A549 (cell line): ENCODE measurements around the gene CCNYL1. TPM values are rescaled to one million over a fixed set of nuclear protein-coding genes. Genes with fewer than 3 reads are reported as not detected.

Experiments used
- BHLHE40 ChIP-seq: IDR thresholded peaks from 2 replicates; pipeline ENCODE4 v1.6.1; 2012; ENCODE audit warnings: low read depth, low read length, inconsistent platforms
- CBX2 ChIP-seq: fragments of 200-600 bp; sonication (generic); IDR thresholded peaks from 2 replicates; pipeline ENCODE4 v1.6.1; 2016; ENCODE audit warnings: low read depth, mild to moderate bottlenecking, borderline replicate concordance
- CBX8 ChIP-seq: fragments of 200-600 bp; sonication (generic); IDR thresholded peaks from 2 replicates; pipeline ENCODE4 v1.6.1; 2016
- EHF ChIP-seq: fragments of 250-450 bp; sonication (Bioruptor Pico); IDR thresholded peaks from 2 replicates; pipeline ENCODE4 v1.5.0; 2020; ENCODE audit warnings: mild to moderate bottlenecking
- EHMT2 ChIP-seq: fragments of 200-600 bp; sonication (generic); IDR thresholded peaks from 2 replicates; pipeline ENCODE4 v1.6.1; 2016; ENCODE audit warnings: antibody characterized with exemption, low read depth, mild to moderate bottlenecking, moderate library complexity
- FOSB ChIP-seq: fragments of 250-450 bp; sonication (Bioruptor Pico); IDR thresholded peaks from 2 replicates; pipeline ENCODE4 v1.5.0; 2020; ENCODE audit warnings: mild to moderate bottlenecking, moderate library complexity
- HDAC2 ChIP-seq: fragments of 200-600 bp; sonication (generic); IDR thresholded peaks from 2 replicates; pipeline ENCODE4 v1.6.1; 2016
- HEYL ChIP-seq: fragments of 250-450 bp; sonication (Bioruptor Pico); IDR thresholded peaks from 2 replicates; pipeline ENCODE4 v1.8.0; 2021; ENCODE audit warnings: mild to moderate bottlenecking, moderate library complexity
- HOXA7 ChIP-seq: fragments of 250-450 bp; sonication (Bioruptor Pico); IDR thresholded peaks from 2 replicates; pipeline ENCODE4 v1.5.0; 2020; ENCODE audit warnings: mild to moderate bottlenecking, moderate library complexity
- KDM1A ChIP-seq: fragments of 200-600 bp; sonication (generic); IDR thresholded peaks from 2 replicates; pipeline ENCODE4 v1.6.1; 2016; ENCODE audit warnings: low read depth, mild to moderate bottlenecking
- KDM5A ChIP-seq: fragments of 200-600 bp; sonication (generic); IDR thresholded peaks from 2 replicates; pipeline ENCODE4 v1.6.1; 2016; ENCODE audit warnings: antibody characterized with exemption, mild to moderate bottlenecking
- MAFK ChIP-seq: fragments of 450-650 bp; IDR thresholded peaks from 2 replicates; pipeline ENCODE4 v1.6.1; 2014; ENCODE audit not compliant: partially characterized antibody
- MAZ ChIP-seq: fragments of 150-350 bp; IDR thresholded peaks from 2 replicates; pipeline ENCODE4 v1.6.1; 2014; ENCODE audit warnings: antibody characterized with exemption, low read depth, low read length, borderline replicate concordance
- MYC ChIP-seq: IDR thresholded peaks from 2 replicates; pipeline ENCODE4 v1.6.1; 2012; ENCODE audit warnings: mild to moderate bottlenecking, inconsistent platforms, low read length, improper control_type of control experiment, borderline replicate concordance
- NFE2L2 ChIP-seq: fragments of 150-350 bp; conservative IDR thresholded peaks from 2 replicates; pipeline ENCODE4 v1.6.1; 2014; ENCODE audit warnings: low read length
- NPAS2 ChIP-seq: fragments of 250-450 bp; sonication (Bioruptor Pico); IDR thresholded peaks from 2 replicates; pipeline ENCODE4 v1.8.0; 2022; ENCODE audit warnings: mild to moderate bottlenecking, moderate library complexity, borderline replicate concordance
- PHF8 ChIP-seq: fragments of 200-600 bp; sonication (generic); IDR thresholded peaks from 2 replicates; pipeline ENCODE4 v1.6.1; 2016; ENCODE audit warnings: low read depth, mild to moderate bottlenecking, antibody characterized with exemption, moderate library complexity, borderline replicate concordance
- POLR2A ChIP-seq: IDR thresholded peaks from 2 replicates; pipeline ENCODE4 v1.6.1; 2012; ENCODE audit warnings: mild to moderate bottlenecking, low read length
- RAD21 ChIP-seq, 2 experiments: fragments of >200 bp in 1 of 2; sonication (Bioruptor Twin) in 1 of 2; formaldehyde crosslinking in 1 of 2; IDR thresholded peaks in 1 of 2; conservative IDR thresholded peaks in 1 of 2; 2 replicates in 1 of 2; 3 replicates in 1 of 2; pipeline ENCODE4 v1.6.1; 2012 to 2018; ENCODE audit warnings: inconsistent platforms in 1 of 2
- RARB ChIP-seq: fragments of 250-450 bp; sonication (Bioruptor Pico); IDR thresholded peaks from 2 replicates; pipeline ENCODE4 v1.8.0; 2021; ENCODE audit warnings: mild to moderate bottlenecking, moderate library complexity
- RFX5 ChIP-seq: fragments of 450-650 bp; IDR thresholded peaks from 2 replicates; pipeline ENCODE4 v1.7.1; 2014; ENCODE audit warnings: antibody characterized with exemption, mild to moderate bottlenecking, moderate library complexity
- RNF2 ChIP-seq: fragments of 200-600 bp; sonication (generic); IDR thresholded peaks from 2 replicates; pipeline ENCODE4 v1.6.1; 2016; ENCODE audit warnings: low read depth, mild to moderate bottlenecking, antibody characterized with exemption, moderate library complexity, borderline replicate concordance
- SMC3 ChIP-seq: fragments of >200 bp; sonication (Bioruptor Twin); formaldehyde crosslinking; IDR thresholded peaks from 3 replicates; pipeline ENCODE4 v1.6.1; 2018; ENCODE audit warnings: inconsistent platforms
- SREBF2 ChIP-seq: fragments of 450-650 bp; IDR thresholded peaks from 2 replicates; pipeline ENCODE4 v1.6.1; 2014; ENCODE audit warnings: mild to moderate bottlenecking, moderate library complexity
- TFCP2L1 ChIP-seq: fragments of 250-450 bp; sonication (Bioruptor Pico); IDR thresholded peaks from 2 replicates; pipeline ENCODE4 v1.5.0; 2021; ENCODE audit warnings: mild to moderate bottlenecking
- TP53 ChIP-seq: fragments of 250-450 bp; sonication (Bioruptor Pico); IDR thresholded peaks from 2 replicates; pipeline ENCODE4 v1.5.0; 2021; ENCODE audit warnings: mild to moderate bottlenecking, moderate library complexity
- ZC3H11A ChIP-seq: fragments of 450-650 bp; IDR thresholded peaks from 2 replicates; pipeline ENCODE4 v1.6.1; 2014; ENCODE audit warnings: antibody characterized with exemption, mild to moderate bottlenecking
- ZNF302 ChIP-seq: fragments of 250-450 bp; sonication (Bioruptor Pico); IDR thresholded peaks from 2 replicates; pipeline ENCODE4 v1.9.0; 2021; ENCODE audit warnings: inconsistent platforms, mild to moderate bottlenecking, moderate library complexity
- ZSCAN20 ChIP-seq: fragments of 250-450 bp; sonication (Bioruptor Pico); IDR thresholded peaks from 2 replicates; pipeline ENCODE4 v1.8.0; 2022; ENCODE audit warnings: mild to moderate bottlenecking, moderate library complexity
- polyA plus RNA-seq, 4 experiments: library from polyadenylated mRNA; depleted of rRNA in 3 of 4; stranded (reverse); fragments of >200 nt; fragmentation: RNase III in 1 of 4; extraction: RNeasy Plus Mini Kit Qiagen cat#74134 plus additional on column Dnase treatment in 1 of 4; gene quantifications; 2 replicates in 3 of 4; 3 replicates in 1 of 4; pipeline ENCODE4 v1.2.3, GENCODE V29; 2011 to 2017
- TF ChIP-seq, protein P1 (sequence below): fragments of >200 bp; sonication (Bioruptor Twin); formaldehyde crosslinking; IDR thresholded peaks from 3 replicates; pipeline ENCODE4 v1.6.1; 2016
- TF ChIP-seq, protein P2 (sequence below): IDR thresholded peaks from 2 replicates; pipeline ENCODE4 v1.6.1; 2012
- TF ChIP-seq, protein P3 (sequence below): IDR thresholded peaks from 2 replicates; pipeline ENCODE4 v1.6.1; 2012
- TF ChIP-seq, protein P4 (sequence below): fragments of 250-450 bp; sonication (Bioruptor Pico); IDR thresholded peaks from 2 replicates; pipeline ENCODE4 v1.5.0; 2020; ENCODE audit warnings: low read depth, mild to moderate bottlenecking, moderate library complexity
- TF ChIP-seq, protein P5 (sequence below): fragments of 450-650 bp; IDR thresholded peaks from 2 replicates; pipeline ENCODE4 v1.6.1; 2014; ENCODE audit warnings: antibody characterized with exemption
- TF ChIP-seq, protein P6 (sequence below): fragments of >200 bp; sonication (Bioruptor Twin); formaldehyde crosslinking; IDR thresholded peaks from 3 replicates; pipeline ENCODE4 v1.5.1; 2016

The CCNYL1 gene
- polyA plus RNA-seq, 2 of the 4 experiments (the other 2 are of a cell fraction): 16.9 to 31.6 TPM

DNA sequence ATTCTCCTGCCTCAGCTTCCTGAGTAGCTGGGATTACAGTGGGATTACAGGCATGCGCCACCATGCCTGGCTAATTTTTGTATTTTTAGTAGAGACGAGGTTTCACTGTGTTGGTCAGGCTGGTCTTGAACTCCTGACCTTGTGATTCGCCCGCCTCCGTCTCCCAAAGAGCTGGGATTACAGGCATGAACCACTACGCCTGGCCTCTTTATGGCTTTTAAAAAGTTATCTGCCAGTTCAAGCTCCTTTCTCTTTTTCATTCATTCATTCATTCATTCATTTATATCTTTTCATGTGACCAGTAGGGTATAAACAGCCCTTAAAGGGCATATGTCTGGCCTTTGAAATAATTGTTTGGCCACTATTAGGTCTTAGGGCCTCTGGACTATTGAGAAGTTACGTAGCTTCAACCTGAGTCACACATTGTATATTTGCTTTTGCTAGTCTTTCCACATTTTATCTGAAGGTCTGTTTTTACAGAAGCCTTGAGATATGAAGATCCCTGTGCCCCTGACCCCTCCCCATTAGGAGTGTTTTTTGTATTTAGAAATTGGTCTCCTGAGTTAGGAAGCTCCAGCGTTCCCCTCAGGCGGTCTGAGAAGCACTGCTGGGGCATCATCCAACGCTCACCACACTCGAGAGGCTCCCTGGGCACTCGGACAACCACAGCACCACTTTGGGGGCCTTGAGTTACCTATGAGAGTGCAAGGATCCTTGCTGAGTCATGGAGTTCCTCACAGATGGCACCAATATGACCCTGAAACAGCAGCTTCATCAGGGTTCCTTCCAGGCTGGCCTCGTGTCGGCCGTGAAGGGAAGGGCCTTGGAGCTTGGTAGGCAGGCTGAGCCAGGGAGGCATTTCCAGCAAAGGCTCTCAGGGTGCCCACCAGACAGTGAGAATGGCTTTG, 36.5 kb downstream of the CCNYL1 start (continued):
- TF ChIP-seq PHF8 (no peak), EHF (CRISPR knock-in tag) (no peak), NPAS2 (no peak), RARB (CRISPR knock-in tag) (no peak), TFCP2L1 (CRISPR knock-in tag) (no peak), HDAC2 (no peak), KDM1A (no peak), ZSCAN20 (CRISPR knock-in tag) (no peak), MYC (no peak), EHMT2 (no peak), CBX2 (no peak), NFE2L2 (0 out of 2 replicates have a peak, but pooled peaks have one; percentile 48), CBX8 (no peak), SMC3 (no peak; the same call in 2 of the 3 replicates), TP53 (CRISPR knock-in tag) (no peak), BHLHE40 (no peak), RFX5 (no peak), HEYL (CRISPR knock-in tag) (no peak), RAD21 (conservative IDR thresholded peaks at IDR 0.05 in 1 of 2, IDR thresholded peaks at IDR 0.05 in 1 of 2) (no peak; a peak in 2 of 5 replicates), MAZ (no peak), SREBF2 (no peak), KDM5A (no peak), POLR2A (no peak), ZC3H11A (no peak), MAFK (peak; percentile 86), FOSB (no peak), RNF2 (no peak), HOXA7 (no peak), ZNF302 (CRISPR knock-in tag) (no peak)
- TF ChIP-seq, protein P1, sequence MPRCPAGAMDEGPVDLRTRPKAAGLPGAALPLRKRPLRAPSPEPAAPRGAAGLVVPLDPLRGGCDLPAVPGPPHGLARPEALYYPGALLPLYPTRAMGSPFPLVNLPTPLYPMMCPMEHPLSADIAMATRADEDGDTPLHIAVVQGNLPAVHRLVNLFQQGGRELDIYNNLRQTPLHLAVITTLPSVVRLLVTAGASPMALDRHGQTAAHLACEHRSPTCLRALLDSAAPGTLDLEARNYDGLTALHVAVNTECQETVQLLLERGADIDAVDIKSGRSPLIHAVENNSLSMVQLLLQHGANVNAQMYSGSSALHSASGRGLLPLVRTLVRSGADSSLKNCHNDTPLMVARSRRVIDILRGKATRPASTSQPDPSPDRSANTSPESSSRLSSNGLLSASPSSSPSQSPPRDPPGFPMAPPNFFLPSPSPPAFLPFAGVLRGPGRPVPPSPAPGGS: no peak
- TF ChIP-seq, protein P2, sequence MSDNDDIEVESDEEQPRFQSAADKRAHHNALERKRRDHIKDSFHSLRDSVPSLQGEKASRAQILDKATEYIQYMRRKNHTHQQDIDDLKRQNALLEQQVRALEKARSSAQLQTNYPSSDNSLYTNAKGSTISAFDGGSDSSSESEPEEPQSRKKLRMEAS: peak; percentile 62
- TF ChIP-seq, protein P3, sequence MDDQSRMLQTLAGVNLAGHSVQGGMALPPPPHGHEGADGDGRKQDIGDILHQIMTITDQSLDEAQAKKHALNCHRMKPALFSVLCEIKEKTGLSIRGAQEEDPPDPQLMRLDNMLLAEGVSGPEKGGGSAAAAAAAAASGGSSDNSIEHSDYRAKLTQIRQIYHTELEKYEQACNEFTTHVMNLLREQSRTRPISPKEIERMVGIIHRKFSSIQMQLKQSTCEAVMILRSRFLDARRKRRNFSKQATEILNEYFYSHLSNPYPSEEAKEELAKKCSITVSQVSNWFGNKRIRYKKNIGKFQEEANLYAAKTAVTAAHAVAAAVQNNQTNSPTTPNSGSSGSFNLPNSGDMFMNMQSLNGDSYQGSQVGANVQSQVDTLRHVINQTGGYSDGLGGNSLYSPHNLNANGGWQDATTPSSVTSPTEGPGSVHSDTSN: no peak
- TF ChIP-seq, protein P4, sequence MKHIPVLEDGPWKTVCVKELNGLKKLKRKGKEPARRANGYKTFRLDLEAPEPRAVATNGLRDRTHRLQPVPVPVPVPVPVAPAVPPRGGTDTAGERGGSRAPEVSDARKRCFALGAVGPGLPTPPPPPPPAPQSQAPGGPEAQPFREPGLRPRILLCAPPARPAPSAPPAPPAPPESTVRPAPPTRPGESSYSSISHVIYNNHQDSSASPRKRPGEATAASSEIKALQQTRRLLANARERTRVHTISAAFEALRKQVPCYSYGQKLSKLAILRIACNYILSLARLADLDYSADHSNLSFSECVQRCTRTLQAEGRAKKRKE (CRISPR knock-in tag): 0 out of 2 replicates have a peak, but pooled peaks have one; percentile 13
- TF ChIP-seq, protein P5, sequence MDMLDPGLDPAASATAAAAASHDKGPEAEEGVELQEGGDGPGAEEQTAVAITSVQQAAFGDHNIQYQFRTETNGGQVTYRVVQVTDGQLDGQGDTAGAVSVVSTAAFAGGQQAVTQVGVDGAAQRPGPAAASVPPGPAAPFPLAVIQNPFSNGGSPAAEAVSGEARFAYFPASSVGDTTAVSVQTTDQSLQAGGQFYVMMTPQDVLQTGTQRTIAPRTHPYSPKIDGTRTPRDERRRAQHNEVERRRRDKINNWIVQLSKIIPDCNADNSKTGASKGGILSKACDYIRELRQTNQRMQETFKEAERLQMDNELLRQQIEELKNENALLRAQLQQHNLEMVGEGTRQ: no peak
- TF ChIP-seq, protein P6, sequence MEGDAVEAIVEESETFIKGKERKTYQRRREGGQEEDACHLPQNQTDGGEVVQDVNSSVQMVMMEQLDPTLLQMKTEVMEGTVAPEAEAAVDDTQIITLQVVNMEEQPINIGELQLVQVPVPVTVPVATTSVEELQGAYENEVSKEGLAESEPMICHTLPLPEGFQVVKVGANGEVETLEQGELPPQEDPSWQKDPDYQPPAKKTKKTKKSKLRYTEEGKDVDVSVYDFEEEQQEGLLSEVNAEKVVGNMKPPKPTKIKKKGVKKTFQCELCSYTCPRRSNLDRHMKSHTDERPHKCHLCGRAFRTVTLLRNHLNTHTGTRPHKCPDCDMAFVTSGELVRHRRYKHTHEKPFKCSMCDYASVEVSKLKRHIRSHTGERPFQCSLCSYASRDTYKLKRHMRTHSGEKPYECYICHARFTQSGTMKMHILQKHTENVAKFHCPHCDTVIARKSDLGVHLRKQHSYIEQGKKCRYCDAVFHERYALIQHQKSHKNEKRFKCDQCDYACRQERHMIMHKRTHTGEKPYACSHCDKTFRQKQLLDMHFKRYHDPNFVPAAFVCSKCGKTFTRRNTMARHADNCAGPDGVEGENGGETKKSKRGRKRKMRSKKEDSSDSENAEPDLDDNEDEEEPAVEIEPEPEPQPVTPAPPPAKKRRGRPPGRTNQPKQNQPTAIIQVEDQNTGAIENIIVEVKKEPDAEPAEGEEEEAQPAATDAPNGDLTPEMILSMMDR: no peak
